Stimulated activated effector memory CD8-positive, alpha-beta T cell treated with anti-CD3 and anti-CD28 coated beads, Interleukin-12 subunit alpha, Interleukin-12 subunit beta, amount 100 ng/mL, for 72 hours (primary cell): Measurements from ENCODE around the gene LBX2.

Experiments used
- ATAC-seq: fragments of 150-1000 bp; cut with Tn5 transposase; 2 replicates; pipeline ENCODE4 v1.10.0; 2021
- DNase-seq, 2 donors: peaks; one replicate each; pipeline ENCODE4 v3.0.0; 2021 to 2022; ENCODE audit warnings: low spot score in 2 of 2
- H3K27ac Mint-ChIP-seq: one replicate; pipeline ENCODE4 v1.8.0; 2022; ENCODE audit warnings: mild to moderate bottlenecking, mixed read lengths
- H3K36me3 Mint-ChIP-seq: one replicate; pipeline ENCODE4 v1.8.0; 2022; ENCODE audit warnings: mild to moderate bottlenecking, mixed read lengths
- H3K4me1 Mint-ChIP-seq: one replicate; pipeline ENCODE4 v1.8.0; 2022; ENCODE audit warnings: mixed read lengths
- H3K4me3 Mint-ChIP-seq: one replicate; pipeline ENCODE4 v1.8.0; 2022; ENCODE audit warnings: mild to moderate bottlenecking, mixed read lengths
- H3K9me3 Mint-ChIP-seq: one replicate; pipeline ENCODE4 v1.8.0; 2022; ENCODE audit warnings: mixed read lengths

The LBX2 gene

GRCh38 chr2:74514368-74515270, 15.2 kb upstream of the LBX2 start, which contains the start of gene TLX2:
TSS of gene TLX2 (plus strand) at chr2:74514450. CDS start at chr2:74514807, 357 bp downstream.
- H3K36me3 Mint-ChIP-seq = no peaks in the 10 kb centered on the region
- H3K4me1 Mint-ChIP-seq = peaks cover 16% of the 10 kb centered on the region
- H3K4me3 Mint-ChIP-seq = peak within 1 kb of the TSS; percentile 73
- no peaks in the 10 kb centered on the region for H3K9me3 Mint-ChIP-seq
- peak; percentile 6 for ATAC-seq
- DNase-seq = no peak
- no peak within 1 kb of the TSS for H3K27ac Mint-ChIP-seq

- Mint-ChIP-seq H3K4me3 (peak overlapping the region; percentile 73), H3K4me1 (peaks cover 16% of the 10 kb centered on the region), H3K36me3 (no peaks in the 10 kb centered on the region), H3K27ac (no peak overlapping the region), H3K9me3 (no peaks in the 10 kb centered on the region)
- ATAC-seq (peak; percentile 48), DNase-seq (no peak)
Measured at GRCh38 chr2:74513605-74514367, 14.4 kb upstream of the LBX2 start.

DNA sequence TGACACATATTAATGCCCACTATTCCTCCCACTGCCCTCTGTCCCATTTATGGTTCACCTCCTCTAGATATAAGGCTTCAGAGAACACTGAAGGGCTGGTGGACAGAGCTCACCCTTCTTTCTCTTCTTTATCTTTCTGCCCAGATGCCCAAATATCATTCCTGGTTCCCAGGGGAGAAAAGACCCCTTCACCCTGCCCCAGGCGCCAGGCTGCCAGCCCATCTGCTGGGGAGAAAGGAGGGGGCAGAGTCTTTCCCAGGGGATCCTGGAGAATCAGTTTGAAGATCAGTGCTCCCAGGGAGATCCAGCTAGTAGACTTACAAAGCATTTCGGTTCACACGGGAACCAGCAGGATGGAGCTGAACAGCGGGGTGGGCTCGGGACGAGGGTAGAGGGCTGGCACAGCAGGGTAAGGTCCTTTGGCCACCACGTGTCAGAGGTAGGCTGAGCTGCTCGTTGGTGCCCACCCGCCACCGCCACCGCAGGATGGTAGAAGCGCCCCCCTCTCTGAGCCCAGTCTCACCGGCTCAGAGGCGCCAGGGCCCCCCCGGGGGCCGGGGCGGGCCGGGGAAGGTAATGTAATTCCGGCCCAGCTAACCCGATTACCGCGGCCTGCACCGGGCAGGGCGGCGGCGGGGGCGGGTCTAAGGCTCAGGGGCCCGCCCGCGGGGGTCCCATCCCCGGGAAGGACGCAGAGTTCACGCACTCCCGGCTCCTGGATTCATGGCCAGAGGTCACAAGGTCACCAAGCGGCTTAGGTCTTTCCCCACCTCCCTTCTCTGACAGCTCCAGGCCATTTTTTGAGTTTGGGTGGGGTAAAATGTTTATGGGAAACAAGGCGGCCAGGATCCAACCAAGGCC, 13.6 kb upstream of the LBX2 start:
- Mint-ChIP-seq H3K36me3 (peaks cover 3% of the 10 kb centered on the region), H3K4me3 (peak overlapping the region; percentile 73)
- ATAC-seq = no peak

DNA sequence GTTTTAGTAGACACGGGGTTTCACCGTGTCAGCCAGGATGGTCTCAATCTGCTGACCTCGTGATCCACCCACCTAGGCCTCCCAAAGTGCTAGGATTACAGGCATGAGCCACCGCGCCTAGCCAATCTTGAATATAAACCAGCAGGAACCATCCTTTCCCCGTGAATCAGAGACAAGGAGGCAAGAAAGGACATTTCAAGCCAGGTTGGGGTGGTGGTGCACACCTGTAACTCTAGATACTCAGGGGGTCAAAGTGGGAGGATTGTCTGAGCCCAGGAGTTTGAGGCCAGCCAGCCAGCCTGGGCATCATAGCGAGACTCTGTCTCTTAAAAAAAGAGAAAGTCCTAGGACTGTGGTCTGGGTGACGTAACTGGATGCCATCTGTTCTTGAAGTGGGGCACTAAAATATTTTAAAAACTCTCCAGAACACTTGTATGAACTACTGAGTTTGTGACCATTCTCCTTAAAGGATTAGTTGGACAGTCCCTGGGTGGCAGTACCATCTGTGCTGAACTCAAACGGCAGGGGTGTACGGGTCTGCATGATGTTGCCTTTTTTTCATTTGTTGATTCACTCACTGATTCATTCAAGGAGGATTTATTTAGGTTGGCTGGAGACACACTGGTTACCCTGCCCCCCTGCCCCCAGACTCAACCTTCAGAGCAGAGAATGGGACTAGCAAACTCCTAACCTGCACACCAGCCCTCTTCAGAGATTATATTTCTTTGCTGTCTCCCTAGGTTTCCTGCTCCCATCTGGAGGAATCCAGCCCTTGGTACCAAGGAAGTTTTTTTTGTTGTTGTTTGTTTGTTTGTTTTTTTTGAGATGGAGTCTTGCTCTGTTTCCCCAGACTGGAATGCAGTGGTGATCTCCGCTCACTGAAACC, 11.9 kb upstream of the LBX2 start:
- Mint-ChIP-seq H3K9me3 (no peaks in the 10 kb centered on the region), H3K4me3 (no peak overlapping the region), H3K4me1 (peaks cover 35% of the 10 kb centered on the region), H3K27ac (no peak overlapping the region), H3K36me3 (peaks cover 19% of the 10 kb centered on the region)
- DNase-seq (no peak), ATAC-seq (no peak)

More for the DNA sequence above, 13.6 kb upstream of the LBX2 start:
- Mint-ChIP-seq H3K4me1 (peaks cover 23% of the 10 kb centered on the region), H3K27ac (no peak overlapping the region), H3K9me3 (no peaks in the 10 kb centered on the region)
- no peak for DNase-seq

DNA sequence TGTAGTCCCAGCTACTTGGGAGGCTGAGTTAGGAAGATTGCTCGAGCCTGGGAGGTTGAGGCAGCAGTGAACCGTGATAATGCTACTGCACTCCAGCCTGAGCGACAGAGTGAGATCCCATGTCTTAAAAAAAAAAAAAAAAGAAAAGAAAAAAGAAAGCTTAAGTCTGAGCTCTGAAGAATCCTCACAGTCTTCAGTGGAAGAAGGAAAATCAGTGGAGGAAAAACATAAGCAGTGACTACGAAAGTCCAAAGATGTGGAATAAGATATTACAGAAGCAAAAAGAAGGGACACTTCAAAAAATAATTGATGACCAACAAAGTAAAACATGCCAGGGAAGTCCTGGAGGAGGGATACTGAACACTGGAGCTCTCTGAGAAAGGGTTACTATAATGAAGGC, 10.9 kb upstream of the LBX2 start:
- peaks cover 37% of the 10 kb centered on the region for H3K4me1 Mint-ChIP-seq
- no peak for ATAC-seq
- DNase-seq = no peak
- no peak overlapping the region for H3K27ac Mint-ChIP-seq
- no peaks in the 10 kb centered on the region for H3K9me3 Mint-ChIP-seq
- no peak overlapping the region for H3K4me3 Mint-ChIP-seq
- peaks cover 29% of the 10 kb centered on the region for H3K36me3 Mint-ChIP-seq

GRCh38 chr2:74507926-74508520, 8.6 kb upstream of the LBX2 start:
- DNase-seq (peak in 1 of 2 donors; percentile 64), ATAC-seq (no peak)
- H3K27ac Mint-ChIP-seq = peak overlapping the region; percentile 99
- peak overlapping the region; percentile 91 for H3K4me3 Mint-ChIP-seq
- H3K9me3 Mint-ChIP-seq = no peaks in the 10 kb centered on the region
- peaks cover 56% of the 10 kb centered on the region for H3K4me1 Mint-ChIP-seq
- H3K36me3 Mint-ChIP-seq = peaks cover 40% of the 10 kb centered on the region

GRCh38 chr2:74507145-74507925, 7.9 kb upstream of the LBX2 start, which contains the start of gene PCGF1:
TSS of gene PCGF1 (minus strand) at chr2:74507695. CDS start at chr2:74507668, 27 bp downstream.
- peak; percentile 97 to 100 for DNase-seq
- peak within 1 kb of the TSS; percentile 91 for H3K4me3 Mint-ChIP-seq
- peaks cover 62% of the 10 kb centered on the region for H3K4me1 Mint-ChIP-seq
- ATAC-seq = peak; percentile 93
- H3K27ac Mint-ChIP-seq = peak within 1 kb of the TSS; percentile 99
- H3K36me3 Mint-ChIP-seq = peaks cover 40% of the 10 kb centered on the region
- no peaks in the 10 kb centered on the region for H3K9me3 Mint-ChIP-seq

- DNase-seq = no peak
- peaks cover 46% of the 10 kb centered on the region for H3K36me3 Mint-ChIP-seq
- peak overlapping the region; percentile 91 for H3K4me3 Mint-ChIP-seq
- no peak overlapping the region for H3K27ac Mint-ChIP-seq
- no peak for ATAC-seq
- H3K4me1 Mint-ChIP-seq = peaks cover 71% of the 10 kb centered on the region
- H3K9me3 Mint-ChIP-seq = no peaks in the 10 kb centered on the region
Measured at GRCh38 chr2:74505448-74506246, 6.2 kb upstream of the LBX2 start.

- DNase-seq (no peak), ATAC-seq (no peak)
- Mint-ChIP-seq H3K27ac (peak overlapping the region; percentile 43), H3K4me1 (peaks cover 71% of the 10 kb centered on the region), H3K36me3 (peaks cover 50% of the 10 kb centered on the region), H3K9me3 (no peaks in the 10 kb centered on the region), H3K4me3 (peak overlapping the region; percentile 91)
Measured at GRCh38 chr2:74504591-74504990, 5.2 kb upstream of the LBX2 start.

DNA sequence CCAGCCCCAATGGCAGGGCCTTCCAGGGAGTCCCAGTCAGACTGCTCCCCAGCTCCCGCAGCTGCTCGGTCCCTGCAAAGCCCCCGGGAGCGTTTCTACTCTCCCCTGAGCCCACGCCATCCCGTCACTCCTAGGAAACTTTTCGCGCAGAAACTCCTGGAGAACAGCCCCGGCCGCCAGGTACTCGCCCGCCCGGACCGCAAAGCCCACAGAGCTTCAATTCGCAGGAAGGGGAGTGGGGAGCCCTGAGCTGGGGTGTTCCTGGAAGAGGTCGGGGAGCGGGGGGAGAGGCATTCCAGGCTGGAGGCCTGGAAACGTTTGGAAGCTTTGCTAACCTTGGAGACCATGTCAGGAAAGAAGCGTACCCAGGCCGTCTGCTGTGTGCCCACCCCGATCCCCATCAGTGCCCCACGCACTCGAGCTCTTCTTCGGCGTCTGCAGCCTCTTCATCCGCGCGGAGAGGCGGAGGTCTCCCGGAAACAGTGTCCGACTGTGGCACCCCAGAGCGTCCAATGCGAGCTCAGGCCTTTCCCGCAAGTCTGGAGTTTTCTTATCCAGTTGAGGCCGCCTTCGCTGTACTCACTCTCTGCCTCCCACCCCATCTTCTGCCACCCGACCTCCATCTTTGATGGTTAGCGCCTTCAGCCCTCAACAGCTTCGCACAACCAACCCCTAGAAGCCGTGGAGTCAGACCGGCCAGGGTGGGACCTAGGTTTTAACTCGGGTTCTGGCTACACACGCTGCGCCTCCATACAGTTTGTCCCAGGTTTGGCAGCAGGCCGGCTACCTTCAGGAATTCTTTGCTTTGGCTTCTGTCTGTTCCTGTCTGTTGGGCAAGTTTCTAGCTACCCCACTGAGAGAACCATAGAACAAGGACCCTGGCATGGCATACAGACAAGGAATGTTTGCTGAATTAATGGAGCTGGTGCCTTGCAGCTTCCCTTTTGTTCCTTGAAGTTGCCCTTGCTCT, 4.4 kb upstream of the LBX2 start:
- peaks cover 76% of the 10 kb centered on the region for H3K4me1 Mint-ChIP-seq
- H3K36me3 Mint-ChIP-seq = peaks cover 55% of the 10 kb centered on the region
- ATAC-seq (no peak), DNase-seq (no peak)
- no peaks in the 10 kb centered on the region for H3K9me3 Mint-ChIP-seq
- H3K27ac Mint-ChIP-seq = peak overlapping the region; percentile 61
- peak overlapping the region; percentile 91 for H3K4me3 Mint-ChIP-seq

DNA sequence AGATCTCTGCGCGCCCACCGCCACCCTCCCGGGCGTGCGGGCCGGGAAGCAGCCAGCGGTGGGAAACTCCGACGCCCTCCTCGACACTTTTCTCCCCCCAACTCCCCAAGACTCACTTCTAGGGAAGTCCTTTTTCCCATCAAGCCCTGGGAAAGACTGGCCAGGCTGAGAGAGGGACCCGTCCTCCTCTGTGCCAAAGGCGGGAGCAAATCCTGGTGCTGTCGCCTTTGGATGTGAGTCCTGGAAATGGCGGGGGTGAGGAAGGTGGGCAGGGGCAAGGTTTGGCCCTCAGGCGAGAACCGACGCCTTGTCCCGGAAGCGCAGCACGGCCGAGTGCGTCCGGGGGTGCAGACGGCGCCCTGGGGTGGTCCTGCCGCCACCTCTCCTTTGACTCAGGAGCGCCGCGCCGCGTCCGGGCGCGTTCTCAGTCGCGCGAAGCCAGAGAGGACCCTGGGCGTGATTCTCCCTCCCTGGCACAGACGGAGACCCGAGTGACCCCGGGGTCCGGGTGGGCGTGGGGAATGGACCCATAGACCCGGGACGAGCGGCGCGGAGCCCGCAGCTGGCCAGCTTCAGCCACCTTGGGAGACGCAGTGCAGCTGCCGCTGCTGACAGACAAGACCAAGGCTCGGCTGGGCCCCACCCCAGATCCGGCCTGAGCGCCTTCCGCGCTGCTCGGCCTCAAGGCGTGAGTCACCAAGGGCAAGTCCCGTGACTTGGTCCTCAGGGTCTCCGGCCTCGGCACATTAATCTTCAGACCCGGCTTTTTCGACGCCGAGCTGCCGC, 3.5 kb upstream of the LBX2 start:
- H3K4me1 Mint-ChIP-seq = peaks cover 77% of the 10 kb centered on the region
- peaks cover 57% of the 10 kb centered on the region for H3K36me3 Mint-ChIP-seq
- H3K27ac Mint-ChIP-seq = peak overlapping the region; percentile 61
- no peaks in the 10 kb centered on the region for H3K9me3 Mint-ChIP-seq
- DNase-seq (peak; percentile 51 to 80), ATAC-seq (peak; percentile 62)
- peak overlapping the region; percentile 91 for H3K4me3 Mint-ChIP-seq
